ENCODE data around the gene C3orf18.

Gene C3orf18

GRCh38 chr3:50549226-50549625 is 18.3 kb downstream of the C3orf18 start:
- no peak for DNase-seq

GRCh38 chr3:50545781-50546180 is 21.8 kb downstream of the C3orf18 start:
- no peak for DNase-seq

- no peak for DNase-seq
Measured at GRCh38 chr3:50542177-50543034, 25.1 kb downstream of the C3orf18 start.

- no peak for DNase-seq
Measured at GRCh38 chr3:50539356-50540286, 27.9 kb downstream of the C3orf18 start.

- DNase-seq: no peak
Measured at GRCh38 chr3:50537421-50538129, 30.0 kb downstream of the C3orf18 start.

GRCh38 chr3:50536471-50537180 is 30.9 kb downstream of the C3orf18 start:
- no peak for DNase-seq

GRCh38 chr3:50534681-50535330 is 32.7 kb downstream of the C3orf18 start:
- DNase-seq: no peak

- no peak for DNase-seq
Measured at GRCh38 chr3:50533807-50534461, 33.6 kb downstream of the C3orf18 start.

- no peak for DNase-seq
Measured at GRCh38 chr3:50533316-50533715, 34.2 kb downstream of the C3orf18 start.

- no peak for DNase-seq
Measured at GRCh38 chr3:50532062-50532705, 35.4 kb downstream of the C3orf18 start.

- DNase-seq: no peak
Measured at GRCh38 chr3:50531201-50531600, 36.3 kb downstream of the C3orf18 start.

GRCh38 chr3:50530001-50530970 is 37.3 kb downstream of the C3orf18 start:
- DNase-seq: peak; percentile 10

GRCh38 chr3:50525987-50526386 is 41.6 kb downstream of the C3orf18 start:
- no peak for DNase-seq

- DNase-seq: no peak
Measured at GRCh38 chr3:50525191-50525910, 42.2 kb downstream of the C3orf18 start.

- no peak for DNase-seq
Measured at GRCh38 chr3:50524746-50525145, 42.8 kb downstream of the C3orf18 start.

GRCh38 chr3:50523279-50523811 is 44.2 kb downstream of the C3orf18 start:
- DNase-seq: no peak

GRCh38 chr3:50521572-50521971 is 46.0 kb downstream of the C3orf18 start:
- no peak for DNase-seq

- no peak for DNase-seq
Measured at GRCh38 chr3:50520849-50521248, 46.7 kb downstream of the C3orf18 start.

All from activated gamma-delta T cell (primary cell).